CD4-positive, alpha-beta T cell treated with Interleukin-4 for 4 hours (primary cell): ENCODE results near the gene TMEM238.
A peak's percentile ranks its signal among the peaks of the same experiment; 100 is the strongest.

Experiments
- DNase-seq: peaks from one replicate; pipeline ENCODE4 v3.0.0-alpha.2; 2020

The TMEM238 gene

DNA sequence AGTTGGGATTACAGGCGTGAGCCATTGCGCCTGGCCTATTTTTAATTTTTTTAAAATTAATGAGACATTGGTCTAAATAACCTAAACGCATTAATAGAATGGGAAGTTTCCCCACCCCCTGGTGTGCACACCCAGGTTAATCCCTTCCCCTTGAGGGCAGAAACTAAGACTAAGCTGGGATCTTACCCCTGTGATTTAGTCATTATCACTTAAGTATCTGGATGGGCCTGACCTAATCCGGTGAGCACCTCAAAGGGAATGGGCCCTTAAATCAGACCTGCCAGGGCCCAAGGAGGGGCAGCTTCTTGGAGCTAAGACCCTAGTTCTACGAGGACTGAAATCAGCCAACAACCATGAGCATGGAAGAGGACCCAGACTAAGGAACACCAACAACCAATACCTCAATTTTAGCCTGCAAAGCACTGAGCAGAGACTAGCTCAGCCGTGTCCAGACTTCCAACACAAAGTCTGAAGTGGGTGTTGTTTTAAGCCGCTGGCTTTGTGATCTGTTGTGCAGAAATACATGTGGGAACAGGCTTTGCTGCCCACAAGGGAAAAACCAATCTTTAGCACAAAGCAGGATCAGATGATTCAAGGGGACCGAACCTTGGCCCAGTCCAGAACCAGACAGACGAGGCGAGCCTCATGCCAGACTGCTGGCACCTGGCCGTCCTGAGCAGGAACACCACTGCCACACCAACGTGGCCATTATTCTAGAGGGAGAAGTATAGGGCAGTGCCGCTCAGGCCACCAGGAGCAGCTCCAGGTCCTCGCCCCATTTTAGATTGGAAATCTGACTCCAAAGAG is 16.4 kb upstream of the TMEM238 start:
- DNase-seq = no peak

DNA sequence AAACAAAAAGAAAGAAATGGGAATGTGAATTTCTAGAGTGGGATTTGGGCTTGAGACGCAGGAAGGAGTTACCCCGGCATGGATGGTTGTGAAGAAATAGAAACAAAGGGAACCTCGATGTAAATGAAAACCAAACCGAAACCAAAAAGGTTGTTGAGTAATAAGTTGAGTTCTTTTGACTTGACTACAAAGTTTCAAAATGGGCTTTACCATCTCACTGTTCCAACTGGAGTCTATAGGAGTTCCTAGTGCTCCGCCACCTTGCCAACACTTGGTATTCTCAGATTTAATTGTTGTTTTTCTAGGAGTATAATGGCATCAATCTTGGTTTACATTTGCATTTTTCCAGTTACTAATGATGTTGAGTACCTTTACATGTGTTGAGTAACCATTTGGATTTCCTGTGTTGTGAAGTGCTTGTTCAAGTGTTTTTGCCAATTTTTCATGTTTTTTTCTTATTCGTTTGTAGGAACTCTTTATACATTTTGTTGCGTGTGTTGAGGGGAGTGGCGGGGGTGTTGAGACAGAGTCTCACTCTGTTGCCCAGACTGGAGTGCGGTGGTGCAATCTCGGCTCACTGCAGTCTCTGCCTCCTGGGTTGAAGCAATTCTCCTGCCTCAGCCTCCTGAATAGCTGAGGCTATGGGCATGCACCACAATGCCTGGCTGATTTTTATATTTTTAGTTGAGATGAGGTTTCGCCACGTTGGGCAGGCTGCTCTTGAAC is 14.3 kb upstream of the TMEM238 start:
- DNase-seq = no peak

GRCh38 chr19:55392820-55393761 is 9.0 kb upstream of the TMEM238 start:
- DNase-seq = no peak

DNA sequence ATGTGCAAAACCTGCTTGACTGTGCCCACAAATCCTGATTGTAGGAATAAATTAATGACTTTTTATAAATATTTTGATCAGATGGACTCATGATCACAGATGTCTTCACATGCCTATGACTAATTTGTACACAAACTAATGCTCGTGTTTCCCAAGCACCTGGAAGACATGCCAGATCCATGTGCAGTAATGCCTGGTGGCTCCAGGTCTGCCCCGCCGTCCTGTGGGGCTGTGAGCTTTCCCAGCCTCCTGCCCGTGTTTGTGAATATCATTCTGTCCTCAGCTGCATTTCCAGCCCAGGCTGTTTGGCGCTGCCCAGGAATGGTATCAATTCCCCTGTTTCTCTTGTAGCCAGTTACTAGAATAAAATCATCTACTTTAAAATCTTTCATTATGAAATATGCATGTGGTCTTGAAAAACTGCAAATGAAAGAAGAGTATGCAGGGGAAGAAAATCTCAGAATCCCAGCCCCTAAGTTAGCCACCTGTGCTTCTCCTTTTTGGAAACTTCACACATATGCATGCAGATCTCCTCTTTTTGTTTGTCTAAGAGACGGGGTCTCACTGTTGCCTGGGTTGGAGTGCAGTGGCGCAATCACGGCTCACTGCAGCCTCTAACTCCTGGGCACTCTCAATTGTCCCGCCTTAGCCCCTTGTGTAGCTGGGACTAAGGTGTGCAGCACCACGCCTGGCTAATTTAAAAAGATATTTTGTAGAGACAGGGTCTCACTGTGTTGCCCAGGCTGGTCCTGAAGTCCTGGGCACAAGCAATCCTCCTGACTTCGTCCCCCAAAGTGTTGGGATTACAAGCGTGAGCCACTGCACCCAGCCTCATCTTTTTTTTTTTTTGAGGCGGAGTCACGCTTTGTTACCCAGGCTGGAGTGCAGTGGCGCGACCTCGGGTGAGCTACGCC is 7.9 kb upstream of the TMEM238 start:
- DNase-seq = no peak

- no peak for DNase-seq
Observed at GRCh38 chr19:55391191-55391670, 7.1 kb upstream of the TMEM238 start.

GRCh38 chr19:55390461-55390880 is 6.4 kb upstream of the TMEM238 start:
- DNase-seq = no peak

- no peak for DNase-seq
Observed at GRCh38 chr19:55389386-55390317, 5.6 kb upstream of the TMEM238 start.

DNA sequence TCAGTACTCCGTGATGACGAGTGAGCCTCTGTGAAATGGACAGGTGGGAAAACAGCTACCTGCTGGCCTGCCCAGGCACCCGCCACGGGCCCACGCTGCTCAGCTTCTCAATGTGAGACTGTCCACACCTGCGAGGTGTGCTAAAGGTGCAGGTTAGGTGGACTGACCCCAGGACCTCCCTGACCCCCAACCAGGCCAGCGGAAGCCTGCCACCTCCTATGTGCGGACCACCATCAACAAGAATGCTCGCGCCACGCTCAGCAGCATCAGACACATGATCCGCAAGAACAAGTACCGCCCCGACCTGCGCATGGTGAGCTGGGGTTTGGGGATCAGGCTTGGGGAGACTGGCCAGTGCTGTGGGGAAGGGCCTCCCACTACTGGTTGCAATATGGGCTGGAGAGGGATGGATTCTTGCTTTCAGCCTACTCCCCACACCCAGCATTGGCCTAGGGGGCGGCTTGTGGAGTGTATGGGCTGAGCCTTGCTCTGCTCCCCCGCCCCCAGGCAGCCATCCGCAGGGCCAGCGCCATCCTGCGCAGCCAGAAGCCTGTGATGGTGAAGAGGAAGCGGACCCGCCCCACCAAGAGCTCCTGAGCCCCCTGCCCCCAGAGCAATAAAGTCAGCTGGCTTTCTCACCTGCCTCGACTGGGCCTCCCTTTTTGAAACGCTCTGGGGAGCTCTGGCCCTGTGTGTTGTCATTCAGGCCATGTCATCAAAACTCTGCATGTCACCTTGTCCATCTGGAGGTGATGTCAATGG is 3.8 kb upstream of the TMEM238 start:
- DNase-seq = no peak

- no peak for DNase-seq
Observed at GRCh38 chr19:55386493-55386971, 2.4 kb upstream of the TMEM238 start.

- DNase-seq = peak; percentile 98
Observed at GRCh38 chr19:55385724-55386492, 1.8 kb upstream of the TMEM238 start, which contains the start of gene RPL28. Gene RPL28, plus strand, starts transcription at chr19:55385932. Its CDS starts 426 bp downstream, at chr19:55386358.

- DNase-seq = peak; percentile 97
Observed at GRCh38 chr19:55384920-55385723, 1.0 kb upstream of the TMEM238 start.

- no peak for DNase-seq
Observed at GRCh38 chr19:55383279-55384130, 587 bp downstream of the TMEM238 start.

DNA sequence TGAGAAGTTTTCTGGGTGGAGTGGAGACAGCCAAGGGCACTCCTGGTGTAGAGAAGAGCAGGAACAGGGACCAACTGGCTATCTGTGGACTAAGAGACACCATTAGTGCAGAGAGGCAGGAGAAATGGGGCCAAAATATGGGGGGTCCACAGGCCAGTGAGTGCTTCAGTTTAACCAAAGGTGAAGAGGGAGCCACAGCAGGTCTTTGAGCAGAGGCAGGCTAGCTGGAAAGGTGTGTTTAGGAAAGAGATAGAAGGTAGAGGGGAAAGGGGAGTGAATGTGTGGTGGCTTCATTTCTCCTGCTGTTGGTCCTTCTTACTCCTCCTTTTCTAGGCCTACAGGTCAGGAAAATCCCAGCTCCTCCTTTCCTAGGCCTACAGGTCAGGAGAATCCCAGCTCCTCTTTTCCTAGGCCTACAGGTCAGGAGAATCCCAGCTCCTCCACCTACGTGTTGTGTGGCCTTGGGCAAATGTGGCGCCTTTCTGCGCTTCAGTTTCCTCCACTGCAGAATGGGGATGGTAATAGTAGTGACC is 1.5 kb downstream of the TMEM238 start:
- no peak for DNase-seq

- no peak for DNase-seq
Observed at GRCh38 chr19:55382013-55382412, 2.1 kb downstream of the TMEM238 start.

- DNase-seq = no peak
Observed at GRCh38 chr19:55379174-55379573, 4.9 kb downstream of the TMEM238 start.

- no peak for DNase-seq
Observed at GRCh38 chr19:55377356-55378131, 6.5 kb downstream of the TMEM238 start.
